Keratinocyte (primary cell): ENCODE measurements around the gene TMC2.

Source experiments
- EZH2 ChIP-seq: IDR thresholded peaks from one replicate; pipeline ENCODE4 v1.6.1; 2012; ENCODE audit warnings: inconsistent platforms, mild to moderate bottlenecking, low read length, moderate library complexity
- TF ChIP-seq, protein P1 (sequence below), 3 experiments: IDR thresholded peaks in 1 of 3; conservative IDR thresholded peaks in 1 of 3; optimal IDR thresholded peaks in 1 of 3; 2 replicates in 2 of 3; 3 replicates in 1 of 3; pipeline versions ENCODE3 to v1.5.1; 2011; ENCODE audit warnings: low read length in 3 of 3, mild to moderate bottlenecking in 3 of 3, moderate library complexity in 2 of 3, control low read depth in 1 of 3, inconsistent platforms in 1 of 3; ENCODE audit not compliant: insufficient read depth in 2 of 3; ENCODE audit errors: extremely low read depth in 1 of 3

GRCh38 chr20:2576317-2576727 lies 39.9 kb downstream of the TMC2 start:
- TF ChIP-seq, protein P1, sequence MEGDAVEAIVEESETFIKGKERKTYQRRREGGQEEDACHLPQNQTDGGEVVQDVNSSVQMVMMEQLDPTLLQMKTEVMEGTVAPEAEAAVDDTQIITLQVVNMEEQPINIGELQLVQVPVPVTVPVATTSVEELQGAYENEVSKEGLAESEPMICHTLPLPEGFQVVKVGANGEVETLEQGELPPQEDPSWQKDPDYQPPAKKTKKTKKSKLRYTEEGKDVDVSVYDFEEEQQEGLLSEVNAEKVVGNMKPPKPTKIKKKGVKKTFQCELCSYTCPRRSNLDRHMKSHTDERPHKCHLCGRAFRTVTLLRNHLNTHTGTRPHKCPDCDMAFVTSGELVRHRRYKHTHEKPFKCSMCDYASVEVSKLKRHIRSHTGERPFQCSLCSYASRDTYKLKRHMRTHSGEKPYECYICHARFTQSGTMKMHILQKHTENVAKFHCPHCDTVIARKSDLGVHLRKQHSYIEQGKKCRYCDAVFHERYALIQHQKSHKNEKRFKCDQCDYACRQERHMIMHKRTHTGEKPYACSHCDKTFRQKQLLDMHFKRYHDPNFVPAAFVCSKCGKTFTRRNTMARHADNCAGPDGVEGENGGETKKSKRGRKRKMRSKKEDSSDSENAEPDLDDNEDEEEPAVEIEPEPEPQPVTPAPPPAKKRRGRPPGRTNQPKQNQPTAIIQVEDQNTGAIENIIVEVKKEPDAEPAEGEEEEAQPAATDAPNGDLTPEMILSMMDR (optimal IDR thresholded peaks at IDR 0.05 in 1 of 3, IDR thresholded peaks at IDR 0.05 in 1 of 3, conservative IDR thresholded peaks at IDR 0.05 in 1 of 3; ENCODE audit: extremely low read depth in 1 of 3, insufficient read depth in 2 of 3, low read length in 3 of 3): no peak
- no peak for TF ChIP-seq EZH2
